NCI-H2081 treated with DMSO at 0.1 percent for 48 hours (cell line): ENCODE data around the gene XKR8.
"Not testable (repeated sequence)": the region's sequence is repeated elsewhere in the genome, so short reads cannot be mapped to it uniquely, and the experiment has no call there.

Experiments used
- DNase-seq: peaks from one replicate; lab custom pipeline; 2025; lab: John Stamatoyannopoulos, UW

XKR8 gene

GRCh38 chr1:27990920-27991537 is 31.3 kb downstream of the XKR8 start:
- DNase-seq: no peak

GRCh38 chr1:27992276-27992675 is 32.5 kb downstream of the XKR8 start:
- DNase-seq: no peak

DNA sequence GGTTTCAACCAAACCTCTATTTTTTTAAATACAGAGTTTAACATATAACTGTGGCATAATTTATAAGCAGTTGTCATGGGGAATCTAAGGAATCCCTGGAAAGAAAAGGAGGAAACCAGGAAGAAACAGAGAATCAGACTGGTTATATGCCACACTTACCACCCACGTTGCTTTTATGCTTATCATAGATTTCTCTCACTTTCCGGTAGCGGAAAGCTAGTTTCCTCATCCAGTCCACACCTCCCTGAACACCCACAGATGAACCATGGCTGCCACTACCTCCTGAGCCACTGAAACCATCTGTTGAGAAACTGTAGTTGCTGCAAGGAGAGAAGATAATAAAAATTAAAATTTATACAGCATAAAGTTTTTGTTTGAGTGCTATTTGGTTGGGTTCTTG is 33.5 kb downstream of the XKR8 start:
- DNase-seq: no peak

DNA sequence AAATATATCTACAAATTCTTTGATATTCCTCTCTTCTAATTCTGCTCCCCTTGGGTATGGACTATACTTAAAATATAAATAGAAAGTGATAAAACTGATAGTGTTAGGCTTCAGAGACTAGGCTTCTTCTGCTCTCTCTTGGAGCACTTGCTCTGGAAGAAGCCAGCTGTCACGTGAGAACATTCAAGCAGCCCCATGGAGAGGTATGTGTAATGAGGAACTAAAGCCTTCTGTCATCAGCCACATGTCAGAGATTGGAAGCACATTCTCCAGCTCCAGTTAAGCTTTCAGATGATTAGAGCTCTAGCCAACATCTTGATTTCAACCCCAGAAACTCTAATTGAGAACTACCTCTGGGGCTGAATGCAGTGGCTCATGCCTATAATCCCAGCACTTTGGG is 34.3 kb downstream of the XKR8 start:
- no peak for DNase-seq

- not testable (repeated sequence) for DNase-seq
Observed at GRCh38 chr1:27994526-27994925, 34.8 kb downstream of the XKR8 start.

- no peak for DNase-seq
Observed at GRCh38 chr1:27999055-27999454, 39.3 kb downstream of the XKR8 start.

GRCh38 chr1:28002600-28002999 is 42.8 kb downstream of the XKR8 start:
- DNase-seq: no peak

- DNase-seq: not testable (repeated sequence)
Observed at GRCh38 chr1:28003117-28003516, 43.3 kb downstream of the XKR8 start.

DNA sequence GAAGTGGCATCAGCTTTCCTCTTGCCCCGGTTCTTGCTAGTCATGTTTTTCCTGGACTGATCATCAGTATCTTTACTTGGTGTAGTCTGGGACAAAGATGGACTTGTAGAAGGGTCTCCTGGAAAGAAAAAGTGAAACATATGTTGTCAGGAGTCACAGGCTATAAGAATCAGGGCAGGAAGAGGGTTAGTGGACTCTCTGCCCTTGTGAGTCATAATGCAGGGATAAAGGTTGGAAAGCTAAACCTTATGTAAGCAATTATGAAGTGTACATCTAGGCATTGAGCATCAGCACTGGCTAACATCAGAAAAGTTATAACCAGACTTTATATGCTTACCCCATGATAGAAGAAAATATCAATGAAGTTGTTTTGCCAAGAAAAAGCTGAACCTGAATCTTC is 51.2 kb downstream of the XKR8 start:
- DNase-seq: no peak
